GM23338 (cell line): Measurements from ENCODE around the gene DAO. TPM values are rescaled to one million over a fixed set of nuclear protein-coding genes. Genes with fewer than 3 reads are reported as not detected.

Experiments
- ATAC-seq: fragments of 200-7000 bp; cut with Tn5 transposase; 3 replicates; pipeline ENCODE4 v1.9.1; 2020
- DNase-seq: peaks from one replicate; pipeline ENCODE4 v3.0.0-alpha.2; 2015; ENCODE audit warnings: low spot score
- H2AFZ ChIP-seq: fragments of 200-600 bp; sonication (generic); 2 replicates; pipeline ENCODE4 v1.8.0; 2016; ENCODE audit warnings: antibody characterized with exemption, mild to moderate bottlenecking, moderate library complexity
- H3F3A ChIP-seq: fragments of 200-600 bp; sonication (generic); replicated peaks from 2 replicates; pipeline ENCODE4 v1.8.0; 2017; ENCODE audit warnings: antibody characterized with exemption, mixed run types, low read depth
- H3K27ac ChIP-seq: fragments of 200-600 bp; sonication (generic); 2 replicates; pipeline ENCODE4 v1.6.1; 2016; ENCODE audit warnings: low read depth
- H3K27me3 ChIP-seq: fragments of 200-600 bp; sonication (generic); 2 replicates; pipeline ENCODE4 v1.8.0; 2016; ENCODE audit warnings: mild to moderate bottlenecking, mixed run types, moderate library complexity; ENCODE audit not compliant: insufficient read depth
- H3K36me3 ChIP-seq: fragments of 200-600 bp; sonication (generic); 2 replicates; pipeline ENCODE4 v1.8.0; 2016; ENCODE audit warnings: mild to moderate bottlenecking; ENCODE audit not compliant: insufficient read depth
- H3K4me1 ChIP-seq: fragments of 200-600 bp; sonication (generic); 2 replicates; pipeline ENCODE4 v1.8.0; 2016; ENCODE audit warnings: mild to moderate bottlenecking, moderate library complexity; ENCODE audit not compliant: insufficient read depth
- H3K4me2 ChIP-seq: fragments of 200-600 bp; sonication (generic); 2 replicates; pipeline ENCODE4 v1.7.1; 2017; ENCODE audit warnings: mixed run types
- H3K4me3 ChIP-seq: fragments of 200-600 bp; sonication (generic); 2 replicates; pipeline ENCODE4 v1.6.1; 2016; ENCODE audit warnings: mixed run types
- H3K79me2 ChIP-seq: fragments of 200-600 bp; sonication (generic); replicated peaks from 2 replicates; pipeline ENCODE4 v1.8.0; 2017; ENCODE audit warnings: mild to moderate bottlenecking; ENCODE audit not compliant: insufficient read depth
- H3K9me2 ChIP-seq: fragments of 200-600 bp; sonication (generic); 2 replicates; pipeline ENCODE4 v1.8.0; 2017; ENCODE audit not compliant: insufficient read depth
- H4K20me1 ChIP-seq: fragments of 200-600 bp; sonication (generic); replicated peaks from 2 replicates; pipeline ENCODE4 v1.8.0; 2017; ENCODE audit warnings: mild to moderate bottlenecking; ENCODE audit not compliant: insufficient read depth
- H3K27ac Mint-ChIP-seq: 2 replicates; pipeline ENCODE4 v1.8.0; 2020; ENCODE audit warnings: inconsistent platforms, mild to moderate bottlenecking, moderate library complexity, mixed read lengths
- H3K27me3 Mint-ChIP-seq: 3 replicates; pipeline ENCODE4 v1.8.0; 2022; ENCODE audit warnings: low read depth, mild to moderate bottlenecking, moderate library complexity, mixed read lengths, inconsistent platforms; ENCODE audit not compliant: insufficient read depth, poor library complexity
- H3K36me3 Mint-ChIP-seq: 3 replicates; pipeline ENCODE4 v1.8.0; 2021; ENCODE audit warnings: low read depth, mild to moderate bottlenecking, inconsistent platforms, moderate library complexity, mixed read lengths
- H3K4me1 Mint-ChIP-seq: 3 replicates; pipeline ENCODE4 v1.8.0; 2020; ENCODE audit warnings: mild to moderate bottlenecking, inconsistent platforms, mixed read lengths
- H3K4me3 Mint-ChIP-seq: 3 replicates; pipeline ENCODE4 v1.8.0; 2021; ENCODE audit warnings: moderate library complexity, mild to moderate bottlenecking, inconsistent platforms, mixed read lengths
- H3K9me3 Mint-ChIP-seq: 3 replicates; pipeline ENCODE4 v1.8.0; 2020; ENCODE audit warnings: moderate library complexity, mild to moderate bottlenecking, inconsistent platforms, mixed read lengths
- CREB1 ChIP-seq: fragments of 250-450 bp; sonication (Bioruptor Pico); IDR thresholded peaks from 2 replicates; pipeline ENCODE4 v1.5.0; 2020; ENCODE audit warnings: low read depth, mild to moderate bottlenecking, moderate library complexity
- CTCF ChIP-seq, 2 experiments: fragments of 200-600 bp in 1 of 2; sonication (generic) in 1 of 2; conservative IDR thresholded peaks; 2 replicates each; pipeline versions ENCODE4 v1.5.1 to v1.6.1; 2016 to 2017; ENCODE audit warnings: antibody characterized with exemption in 2 of 2, low read depth in 2 of 2, mild to moderate bottlenecking in 2 of 2, moderate library complexity in 1 of 2
- ETS1 ChIP-seq: IDR thresholded peaks from 2 replicates; pipeline ENCODE4 v1.6.1; 2016; ENCODE audit warnings: antibody characterized with exemption
- EZH2 ChIP-seq: fragments of 200-600 bp; sonication (generic); IDR thresholded peaks from one replicate; pipeline ENCODE4 v1.8.0; 2017; ENCODE audit warnings: antibody characterized with exemption, mild to moderate bottlenecking, low read depth; ENCODE audit not compliant: unreplicated experiment
- EZH2phosphoT487 ChIP-seq: fragments of 200-600 bp; sonication (generic); IDR thresholded peaks from one replicate; pipeline ENCODE4 v1.8.1; 2018; ENCODE audit warnings: antibody characterized with exemption; ENCODE audit not compliant: unreplicated experiment
- JUNB ChIP-seq: IDR thresholded peaks from one replicate; pipeline ENCODE4 v1.6.1; 2016; ENCODE audit warnings: antibody characterized with exemption; ENCODE audit not compliant: unreplicated experiment
- NANOG ChIP-seq: IDR thresholded peaks from 2 replicates; pipeline ENCODE4 v1.6.1; 2016; ENCODE audit warnings: antibody characterized with exemption, borderline replicate concordance
- POLR2AphosphoS5 ChIP-seq: IDR thresholded peaks from 2 replicates; pipeline ENCODE4 v1.6.1; 2016; ENCODE audit warnings: antibody characterized with exemption, low read depth
- REST ChIP-seq: IDR thresholded peaks from one replicate; pipeline ENCODE4 v1.6.1; 2018; ENCODE audit warnings: antibody characterized with exemption; ENCODE audit not compliant: unreplicated experiment
- STAT1 ChIP-seq: IDR thresholded peaks from one replicate; pipeline ENCODE4 v1.6.1; 2016; ENCODE audit warnings: antibody characterized with exemption; ENCODE audit not compliant: unreplicated experiment
- ZNF114 ChIP-seq: fragments of 250-450 bp; sonication (Bioruptor Pico); IDR thresholded peaks from 2 replicates; pipeline ENCODE4 v1.5.0; 2020; ENCODE audit warnings: mild to moderate bottlenecking, moderate library complexity
- ZNF331 ChIP-seq: fragments of 250-450 bp; sonication (Bioruptor Pico); IDR thresholded peaks from 2 replicates; pipeline ENCODE4 v1.5.0; 2020; ENCODE audit warnings: low read depth, mild to moderate bottlenecking, moderate library complexity
- ZNF462 ChIP-seq: fragments of 250-450 bp; sonication (Bioruptor Pico); IDR thresholded peaks from 2 replicates; pipeline ENCODE4 v1.5.0; 2020; ENCODE audit warnings: mild to moderate bottlenecking, moderate library complexity
- polyA plus RNA-seq: library from polyadenylated mRNA; unstranded; fragments of >200 nt; fragmentation: Nextera tagmentation; extraction: Ambion mirVana; gene quantifications from 2 replicates; pipeline ENCODE4 v1.2.1, GENCODE V29; 2016
- total RNA-seq: library from RNA; depleted of rRNA; stranded (reverse); fragments of >200 nt; shearing (Covaris generic); gene quantifications from 2 replicates; pipeline ENCODE4 v1.2.3, GENCODE V29; 2014

DAO gene
- total and polyA plus RNA-seq, 2 experiments from 2014 or later = not detected

GRCh38 chr12:108914121-108914531 lies 34.2 kb downstream of the DAO start:
- Histone ChIP-seq H3K4me1 (no peaks in the 10 kb centered on the region), H4K20me1 (no peaks in the 10 kb centered on the region), H3K4me2 (no peak overlapping the region), H2AFZ (no peak overlapping the region), H3K79me2 (no peaks in the 10 kb centered on the region), H3K27ac (no peak overlapping the region), H3K9me2 (no peaks in the 10 kb centered on the region), H3K36me3 (no peaks in the 10 kb centered on the region), H3F3A (no peaks in the 10 kb centered on the region), H3K27me3 (no peaks in the 10 kb centered on the region), H3K4me3 (no peak overlapping the region)
- no peak overlapping the region for H3K4me3 Mint-ChIP-seq
- peaks cover 4% of the 10 kb centered on the region; the same call in 1 of the 3 replicates for H3K4me1 Mint-ChIP-seq
- no peaks in the 10 kb centered on the region for H3K9me3 Mint-ChIP-seq
- TF ChIP-seq ZNF462 (CRISPR knock-in tag) (no peak), ZNF331 (CRISPR knock-in tag) (no peak), EZH2 (no peak), STAT1 (no peak), POLR2AphosphoS5 (no peak), ETS1 (no peak), EZH2phosphoT487 (no peak), CTCF (conservative IDR thresholded peaks at IDR 0.05; ENCODE audit: low read depth in 2 of 2) (no peak), NANOG (no peak), CREB1 (CRISPR knock-in tag) (no peak), REST (no peak), JUNB (no peak), ZNF114 (no peak)
- peaks cover 8% of the 10 kb centered on the region for H3K27me3 Mint-ChIP-seq
- DNase-seq (no peak), ATAC-seq (no peak)
- H3K27ac Mint-ChIP-seq = no peak overlapping the region
- H3K36me3 Mint-ChIP-seq = no peaks in the 10 kb centered on the region
